ENCODE results near the gene SLC25A40. TPM values are rescaled to one million over a fixed set of nuclear protein-coding genes. Genes with fewer than 3 reads are reported as not detected.

SLC25A40 gene
- total and polyA plus RNA-seq, 2 of the 13 experiments (the other 11 are each of a cell fraction or from before 2014, with no cell fraction given), result 12.9 to 13.6 TPM

- TF ChIP-seq ZNF503 (CRISPR knock-in tag; IDR thresholded peaks at IDR 0.05) (no peak), RFXANK (CRISPR knock-in tag; IDR thresholded peaks at IDR 0.05) (no peak), ZNF513 (CRISPR knock-in tag; conservative IDR thresholded peaks at IDR 0.05) (no peak), ZNF138 (CRISPR knock-in tag; IDR thresholded peaks at IDR 0.05; ENCODE audit: low read depth) (peak; percentile 83; the same call in 1 of the 2 replicates), MAFK (conservative IDR thresholded peaks at IDR 0.05 in 1 of 2, IDR thresholded peaks at IDR 0.05 in 1 of 2; ENCODE audit: low read length in 2 of 2) (no peak), HMGXB4 (CRISPR knock-in tag; IDR thresholded peaks at IDR 0.05; ENCODE audit: borderline replicate concordance in 1 of 2, low read depth in 1 of 2) (peak; percentile 69 to 85), REL (CRISPR knock-in tag; conservative IDR thresholded peaks at IDR 0.05) (no peak), ZNF329 (CRISPR knock-in tag; IDR thresholded peaks at IDR 0.05; ENCODE audit: low read depth) (peak; percentile 59; the same call in 1 of the 2 replicates), MATR3 (CRISPR knock-in tag; IDR thresholded peaks at IDR 0.05) (no peak), HOXA9 (CRISPR knock-in tag; IDR thresholded peaks at IDR 0.05; ENCODE audit: borderline replicate concordance) (peak; percentile 78; the same call in 1 of the 2 replicates), ZNF18 (CRISPR knock-in tag; IDR thresholded peaks at IDR 0.05; ENCODE audit: insufficient replicate concordance) (no peak), ZUFSP (CRISPR knock-in tag; IDR thresholded peaks at IDR 0.05; ENCODE audit: borderline replicate concordance) (no peak), ZNF879 (CRISPR knock-in tag; IDR thresholded peaks at IDR 0.05) (0 out of 2 replicates have a peak, but pooled peaks have one; percentile 30), ZNF598 (CRISPR knock-in tag; IDR thresholded peaks at IDR 0.05; ENCODE audit: borderline replicate concordance) (peak; percentile 12; the same call in 1 of the 2 replicates), TFDP2 (CRISPR knock-in tag; IDR thresholded peaks at IDR 0.05) (peak; percentile 92), SUZ12 (IDR thresholded peaks at IDR 0.05; ENCODE audit: low read depth, low read length) (no peak), ZBTB1 (CRISPR knock-in tag; IDR thresholded peaks at IDR 0.05; ENCODE audit: borderline replicate concordance) (no peak), ZNF746 (CRISPR knock-in tag; IDR thresholded peaks at IDR 0.05) (peak; percentile 28; the same call in 1 of the 2 replicates)
Observed at GRCh38 chr7:87876040-87876868, at the start of gene SLC25A40, which contains the start of gene DBF4 (continued).

All from HepG2 (cell line).